HG02870 (cell line): Measurements from ENCODE around the gene ZC3H18.

ENCODE experiments used
- ATAC-seq: cut with Tn5 transposase; IDR thresholded peaks from one replicate; pipeline ENCODE4 v1.9.1; 2021; ENCODE audit warnings: mild to moderate bottlenecking, moderate library complexity; ENCODE audit not compliant: unreplicated experiment

ZC3H18 gene

DNA sequence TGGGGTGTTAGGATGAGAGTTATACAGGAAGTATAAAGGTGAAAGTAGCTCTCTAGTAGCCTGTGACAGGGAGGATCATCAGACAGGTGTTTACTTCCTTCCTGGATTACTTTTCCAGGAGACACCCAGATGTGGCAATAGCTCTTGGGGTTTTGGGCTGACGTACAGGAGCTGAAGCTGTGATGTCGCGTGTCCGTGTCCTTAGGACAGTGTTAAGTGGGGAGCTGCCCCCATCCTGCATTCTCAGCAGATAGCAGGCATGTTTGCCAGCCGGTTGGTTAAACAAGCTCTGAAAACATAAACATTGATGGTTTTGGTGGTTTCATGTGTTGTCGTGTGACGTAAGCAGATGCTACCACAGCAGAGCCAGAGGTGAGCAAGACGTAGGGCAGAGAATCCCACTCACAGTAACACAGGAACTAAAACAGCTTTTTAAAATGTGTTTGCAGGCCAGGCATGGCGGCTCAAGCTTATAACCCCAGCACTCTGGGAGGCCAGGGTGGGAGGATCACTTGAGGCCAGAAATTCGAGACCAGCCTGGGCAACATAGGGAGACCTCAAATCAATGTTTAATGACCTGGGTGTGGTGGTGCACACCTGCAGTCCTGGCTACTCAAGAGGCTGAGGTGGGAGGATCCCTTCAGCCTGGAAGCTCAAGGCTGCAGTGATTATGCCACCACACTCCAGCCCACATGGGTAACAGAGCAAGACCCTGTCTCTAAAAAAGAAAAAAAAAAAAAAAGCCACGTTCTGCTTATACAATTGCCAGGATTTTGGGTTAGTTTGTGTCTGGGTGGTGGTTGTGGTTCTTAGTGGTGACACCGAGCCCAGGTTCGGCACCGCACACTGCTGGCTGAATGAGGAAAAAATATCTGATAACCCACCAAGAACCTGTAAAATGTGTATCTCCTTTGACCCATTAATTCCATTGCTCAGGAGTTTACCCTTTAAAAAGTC is 49.9 kb downstream of the ZC3H18 start:
- ATAC-seq, result no peak

DNA sequence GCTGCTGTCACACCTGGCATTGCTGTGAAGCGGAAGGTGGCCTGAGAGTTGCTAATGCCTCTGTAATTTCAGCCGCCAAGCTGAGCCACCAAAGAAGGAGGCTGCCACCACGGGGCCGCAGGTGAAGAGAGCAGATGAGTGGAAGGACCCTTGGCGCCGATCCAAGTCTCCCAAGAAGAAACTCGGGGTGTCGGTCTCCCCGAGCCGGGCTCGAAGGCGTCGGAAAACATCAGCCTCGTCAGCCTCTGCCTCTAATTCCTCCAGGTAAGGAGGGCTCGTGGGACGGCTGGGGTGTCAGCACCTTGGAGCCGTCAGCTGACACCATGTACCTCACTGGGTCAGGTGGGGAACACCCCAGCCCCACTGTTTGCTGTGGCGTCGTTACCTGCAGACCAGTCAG is 51.9 kb downstream of the ZC3H18 start:
- ATAC-seq, result no peak

DNA sequence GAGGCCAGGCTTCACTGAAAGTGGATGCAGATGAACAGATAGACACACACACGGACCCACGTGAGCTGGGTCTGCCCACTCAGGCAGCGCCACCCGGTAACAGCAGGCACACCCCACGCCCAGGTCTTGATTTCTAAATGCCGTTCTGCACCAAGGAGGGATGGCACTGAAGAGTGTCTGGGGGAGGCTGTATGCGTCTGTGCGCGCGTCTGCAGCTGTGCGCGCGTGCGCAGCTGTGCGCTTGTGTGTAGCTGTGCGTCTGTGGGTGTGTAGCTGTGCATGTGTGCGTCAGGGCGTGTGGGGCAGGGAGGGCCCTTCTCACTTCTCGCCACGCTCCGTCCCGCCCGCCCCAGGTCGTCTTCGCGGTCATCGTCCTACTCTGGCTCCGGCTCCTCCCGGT is 52.7 kb downstream of the ZC3H18 start:
- no peak for ATAC-seq

DNA sequence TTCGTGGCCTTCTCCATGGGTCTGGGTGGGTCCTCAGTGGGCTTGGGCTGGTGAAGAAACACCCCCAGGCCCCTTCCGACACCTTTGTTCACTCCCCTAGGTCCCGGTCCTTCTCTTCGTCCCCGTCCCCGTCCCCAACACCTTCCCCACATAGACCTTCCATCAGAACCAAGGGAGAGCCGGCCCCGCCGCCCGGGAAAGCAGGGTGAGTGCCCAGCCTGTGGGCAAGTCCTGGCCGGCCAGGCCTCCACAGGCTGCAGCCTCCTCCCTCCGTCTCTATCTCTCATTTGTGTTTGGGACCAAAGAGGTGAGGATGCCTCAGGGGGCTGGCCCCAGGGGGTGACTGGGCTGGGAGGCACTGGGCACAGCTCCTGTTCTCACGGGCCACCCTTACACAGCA is 53.7 kb downstream of the ZC3H18 start:
- ATAC-seq, result no peak

DNA sequence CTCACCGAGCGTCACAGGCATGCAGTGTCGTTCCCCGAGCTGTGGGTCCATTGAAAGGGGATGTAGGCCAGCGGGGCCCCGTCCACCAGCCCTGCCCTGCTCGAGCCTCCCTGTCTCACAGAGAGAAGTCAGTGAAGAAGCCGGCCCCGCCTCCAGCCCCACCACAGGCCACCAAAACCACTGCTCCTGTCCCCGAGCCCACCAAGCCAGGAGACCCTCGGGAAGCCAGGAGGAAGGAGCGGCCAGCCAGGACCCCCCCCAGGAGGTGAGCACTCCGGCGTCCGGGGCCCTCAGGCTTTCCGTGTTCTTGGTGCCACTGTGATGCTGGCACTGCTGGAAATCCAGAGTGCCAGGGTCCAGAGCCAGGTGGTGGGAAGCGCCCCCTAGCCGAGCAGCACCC is 54.3 kb downstream of the ZC3H18 start:
- no peak for ATAC-seq

DNA sequence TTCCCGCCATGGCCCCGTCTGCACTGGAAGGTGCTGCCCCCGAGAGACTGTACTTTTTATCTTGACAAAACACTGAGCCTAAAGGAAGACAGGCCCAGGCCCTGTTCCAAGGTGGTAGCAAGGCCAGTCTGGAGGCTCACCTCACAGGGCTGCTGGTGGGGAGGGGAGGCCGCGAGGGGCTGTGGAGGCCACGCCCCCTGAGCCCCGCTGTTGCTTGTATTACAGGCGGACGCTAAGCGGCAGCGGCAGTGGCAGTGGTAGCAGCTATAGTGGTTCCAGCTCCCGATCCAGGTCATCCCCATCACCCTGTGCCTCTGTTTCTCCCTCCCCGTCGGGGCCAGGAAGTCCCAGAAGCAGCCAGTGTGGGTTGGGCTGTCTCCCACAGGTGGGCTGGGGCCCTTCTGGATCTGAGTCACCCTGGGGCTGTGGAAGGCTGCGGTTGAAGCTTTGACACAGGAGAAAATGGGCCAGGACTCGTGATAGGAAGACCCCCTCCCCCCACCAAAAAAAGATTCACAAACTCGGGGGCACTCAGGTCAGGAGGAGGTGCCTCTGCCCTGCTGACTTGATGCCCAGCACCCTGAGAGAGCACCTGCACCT is 54.9 kb downstream of the ZC3H18 start:
- ATAC-seq, result no peak

DNA sequence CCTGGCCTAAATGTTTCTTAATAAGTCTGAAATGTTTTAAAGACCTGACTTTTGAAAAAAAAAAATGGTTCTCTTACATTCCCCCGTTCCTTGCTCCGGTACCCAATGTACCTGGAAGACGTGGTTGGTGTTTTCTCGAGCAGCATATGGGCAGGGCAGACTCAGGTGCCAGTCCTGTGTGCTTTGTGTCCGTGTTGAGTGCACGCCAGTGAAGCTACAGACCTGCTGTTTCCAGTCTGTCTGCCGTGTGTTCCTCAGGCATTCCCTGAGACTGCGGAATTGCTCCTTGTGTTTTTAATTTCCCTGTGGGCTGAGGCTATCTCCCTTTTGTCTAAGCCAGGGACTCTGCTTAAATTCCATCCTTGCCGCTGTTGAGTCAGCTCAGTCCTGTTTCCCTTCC is 56.4 kb downstream of the ZC3H18 start:
- no peak for ATAC-seq

DNA sequence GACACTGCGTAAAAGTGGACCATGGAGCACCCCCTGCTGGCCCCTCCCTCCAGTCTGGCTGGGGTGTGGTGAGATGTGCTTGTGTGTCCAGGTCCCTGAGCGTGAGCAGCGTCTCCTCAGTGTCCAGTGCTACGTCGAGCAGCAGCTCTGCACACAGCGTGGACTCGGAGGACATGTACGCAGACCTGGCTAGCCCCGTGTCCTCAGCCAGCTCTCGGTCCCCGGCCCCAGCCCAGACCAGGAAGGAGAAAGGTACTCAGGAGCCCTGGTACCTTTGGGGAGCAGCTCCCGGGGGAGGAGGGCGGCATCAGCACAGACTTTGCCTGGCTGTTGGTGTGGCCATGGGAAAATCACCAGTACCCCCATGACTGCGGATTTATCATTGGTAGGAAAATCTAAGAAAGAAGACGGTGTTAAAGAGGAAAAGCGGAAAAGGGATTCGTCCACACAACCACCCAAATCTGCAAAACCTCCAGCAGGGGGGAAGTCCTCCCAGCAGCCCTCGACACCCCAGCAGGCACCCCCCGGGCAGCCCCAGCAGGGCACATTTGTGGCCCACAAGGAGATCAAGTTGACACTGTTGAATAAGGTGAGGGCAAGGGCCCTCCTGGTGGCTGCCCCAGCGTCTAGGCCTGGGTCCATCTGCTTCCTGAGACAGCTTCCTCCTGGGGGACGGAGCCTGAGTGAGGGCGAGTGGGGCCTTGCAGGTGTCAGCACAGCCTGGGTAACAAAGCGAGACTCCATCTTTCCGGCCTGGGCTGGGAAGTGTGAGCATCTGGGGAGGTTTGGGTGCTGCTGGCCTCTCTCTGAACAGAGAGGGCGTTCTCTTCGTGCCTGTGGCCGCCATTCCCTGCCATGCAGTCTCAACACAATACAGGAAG is 57.6 kb downstream of the ZC3H18 start:
- no peak for ATAC-seq

DNA sequence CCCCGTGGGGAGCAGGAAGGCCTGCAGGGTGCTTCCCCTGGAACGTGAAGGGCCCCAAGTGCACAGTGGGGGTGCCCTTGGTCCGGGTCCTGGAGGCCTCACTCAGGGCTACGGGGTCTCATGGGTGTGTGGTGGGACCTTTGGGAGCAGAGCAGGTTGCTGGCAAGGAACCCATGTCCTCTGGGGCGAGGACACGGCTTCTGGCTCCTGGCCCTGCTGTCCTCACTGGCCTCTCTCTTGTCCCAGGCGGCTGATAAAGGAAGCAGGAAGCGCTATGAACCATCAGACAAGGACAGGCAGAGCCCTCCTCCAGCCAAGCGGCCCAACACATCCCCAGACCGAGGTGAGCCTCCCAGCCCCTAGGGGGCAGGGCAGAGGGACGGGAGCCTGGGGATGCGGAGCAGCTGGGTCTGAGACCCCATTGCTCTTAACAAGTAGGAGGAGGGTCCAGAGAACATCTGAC is 58.3 kb downstream of the ZC3H18 start:
- no peak for ATAC-seq

DNA sequence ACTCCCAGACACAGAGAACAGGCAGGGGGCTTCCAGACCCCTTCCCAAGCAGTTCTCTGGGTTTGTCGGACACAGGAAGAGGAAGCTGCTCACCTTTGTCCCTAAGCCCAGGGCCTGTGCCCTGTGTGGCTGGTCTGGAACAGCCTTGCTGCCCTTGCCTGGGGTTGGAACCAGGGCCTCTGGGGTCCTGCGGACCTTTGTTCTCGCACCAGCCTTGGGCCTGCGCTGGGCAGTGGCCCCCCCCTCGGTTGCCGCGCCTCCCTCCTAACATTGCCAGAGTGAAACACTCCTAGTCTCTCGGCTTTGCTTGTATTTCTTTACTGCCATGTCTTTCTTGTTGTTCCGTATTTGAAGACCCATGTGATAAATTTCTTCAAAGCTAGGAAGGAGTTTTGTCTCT is 59.6 kb downstream of the ZC3H18 start:
- ATAC-seq, result no peak

DNA sequence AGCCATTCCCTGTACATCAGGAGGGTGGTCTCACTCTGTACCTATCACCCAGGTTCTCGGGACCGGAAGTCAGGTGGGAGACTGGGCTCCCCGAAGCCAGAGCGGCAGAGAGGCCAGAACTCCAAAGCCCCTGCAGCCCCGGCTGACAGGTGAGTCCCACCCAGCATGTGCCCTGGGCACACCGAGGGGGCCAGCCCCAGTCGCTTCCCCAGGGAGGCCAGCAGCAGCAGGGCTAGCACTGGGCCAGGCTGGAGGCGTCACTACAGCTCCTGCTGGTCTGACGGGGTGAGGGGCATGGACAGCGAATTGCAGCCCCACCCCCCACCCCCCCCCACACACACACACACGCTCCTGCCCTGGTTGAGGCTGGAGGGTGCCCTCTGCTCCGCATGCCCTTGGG is 60.2 kb downstream of the ZC3H18 start:
- ATAC-seq, result no peak

DNA sequence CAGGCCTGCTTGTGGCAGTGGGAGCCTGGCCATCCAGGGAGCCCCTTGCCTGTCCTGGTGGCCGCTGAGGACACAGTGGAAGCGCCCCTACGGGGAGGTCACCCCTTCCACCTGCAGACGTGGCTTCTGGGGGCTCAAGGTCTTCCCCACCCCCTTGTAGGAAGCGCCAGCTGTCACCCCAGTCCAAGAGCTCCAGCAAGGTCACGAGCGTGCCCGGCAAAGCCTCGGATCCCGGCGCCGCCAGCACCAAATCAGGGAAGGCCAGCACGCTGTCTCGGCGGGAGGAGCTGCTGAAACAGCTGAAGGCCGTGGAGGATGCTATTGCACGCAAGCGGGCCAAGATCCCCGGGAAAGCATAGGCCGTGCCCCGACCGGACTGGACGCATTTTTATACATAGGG is 60.7 kb downstream of the ZC3H18 start:
- no peak for ATAC-seq

DNA sequence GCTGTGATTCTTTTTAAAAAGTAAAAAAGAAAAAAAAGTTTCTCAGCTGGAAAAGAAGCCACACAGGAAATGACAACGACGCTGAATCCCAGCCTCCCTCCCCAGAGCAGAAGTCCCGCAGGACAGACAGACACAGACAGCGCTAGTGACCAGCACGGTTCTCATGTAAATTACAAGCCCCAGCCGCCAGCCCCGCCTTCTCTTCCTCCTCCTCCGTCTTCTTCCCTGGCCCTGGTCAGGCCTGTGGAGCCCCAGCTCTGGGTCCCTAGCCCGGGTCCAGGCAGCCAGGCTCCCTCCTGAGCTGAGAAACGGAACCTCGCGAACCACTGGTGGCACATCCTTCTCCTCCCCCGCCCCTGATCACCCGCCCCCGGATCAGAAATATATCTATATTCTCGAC is 61.2 kb downstream of the ZC3H18 start:
- ATAC-seq, result no peak

DNA sequence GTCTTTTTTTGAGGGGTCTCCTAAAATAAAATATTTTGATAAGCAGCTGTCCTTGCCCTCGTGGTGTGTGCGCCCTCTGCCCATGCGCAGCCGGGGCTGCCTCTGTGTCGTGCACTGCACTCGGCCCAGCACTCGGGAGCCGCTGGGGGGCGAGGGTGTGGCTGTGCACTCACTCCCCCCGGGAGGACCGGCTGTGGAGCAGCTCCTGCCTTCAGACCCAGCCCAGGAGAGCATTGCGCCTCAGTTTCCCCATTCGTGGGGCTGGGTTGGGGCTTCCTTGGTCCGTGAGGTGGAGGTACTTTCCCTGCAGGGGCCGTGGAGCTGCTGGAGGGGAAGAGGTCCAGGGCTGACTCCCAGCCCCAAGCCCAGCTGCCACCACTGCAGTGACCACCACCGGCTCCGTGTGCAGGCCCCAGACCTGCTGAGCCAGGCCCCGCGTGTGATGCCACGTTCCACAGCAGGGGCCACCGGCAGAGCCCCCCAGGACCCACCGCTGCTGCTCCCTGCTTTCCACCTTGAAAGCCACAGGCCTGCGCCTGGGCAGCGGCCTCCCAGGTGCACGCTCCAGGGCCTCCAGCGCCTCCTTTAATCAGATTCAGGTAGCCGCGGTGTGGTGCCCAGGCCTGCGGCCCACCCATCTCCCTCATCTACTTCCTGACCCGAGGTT is 61.9 kb downstream of the ZC3H18 start:
- no peak for ATAC-seq

DNA sequence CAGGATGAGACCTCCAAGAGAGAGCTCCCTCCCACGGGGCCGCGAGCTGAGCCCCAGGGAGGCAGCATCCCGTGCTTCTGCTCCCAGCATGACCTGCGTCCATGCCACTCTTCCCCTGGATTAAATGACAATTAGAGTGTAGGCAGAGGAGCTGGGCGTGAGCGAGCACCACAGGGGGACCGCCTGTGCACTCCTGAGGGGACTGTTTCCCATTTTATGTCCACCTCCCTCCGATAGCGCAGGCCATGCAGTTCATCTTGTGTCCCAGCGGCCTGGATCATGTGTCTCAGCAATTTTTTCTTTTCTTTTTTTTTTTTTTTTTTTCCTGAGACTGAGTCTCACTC is 62.4 kb downstream of the ZC3H18 start:
- ATAC-seq, result no peak

DNA sequence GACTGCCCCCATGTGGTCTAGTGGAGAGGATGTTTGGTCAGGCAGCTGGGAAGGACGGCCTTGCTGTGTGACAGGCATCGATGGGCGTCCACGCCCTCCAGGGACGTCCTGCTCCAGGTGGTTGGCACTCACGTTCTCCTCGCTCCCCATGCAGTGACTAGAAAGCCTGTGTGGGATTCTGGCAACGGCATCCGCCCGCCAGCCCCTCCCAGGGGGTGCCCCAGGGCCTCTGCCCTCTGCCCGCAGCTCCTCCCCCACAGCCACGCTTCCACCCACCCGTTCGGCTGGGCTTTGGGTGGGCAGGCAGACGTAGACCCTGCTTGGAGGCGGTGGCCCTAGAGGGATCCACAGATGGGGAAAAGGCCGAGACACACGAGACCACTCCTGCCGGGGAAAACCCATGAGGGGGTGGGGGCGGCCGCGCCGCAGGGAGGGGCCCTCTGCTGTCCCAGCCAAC is 63.5 kb downstream of the ZC3H18 start:
- peak; percentile 14 for ATAC-seq

DNA sequence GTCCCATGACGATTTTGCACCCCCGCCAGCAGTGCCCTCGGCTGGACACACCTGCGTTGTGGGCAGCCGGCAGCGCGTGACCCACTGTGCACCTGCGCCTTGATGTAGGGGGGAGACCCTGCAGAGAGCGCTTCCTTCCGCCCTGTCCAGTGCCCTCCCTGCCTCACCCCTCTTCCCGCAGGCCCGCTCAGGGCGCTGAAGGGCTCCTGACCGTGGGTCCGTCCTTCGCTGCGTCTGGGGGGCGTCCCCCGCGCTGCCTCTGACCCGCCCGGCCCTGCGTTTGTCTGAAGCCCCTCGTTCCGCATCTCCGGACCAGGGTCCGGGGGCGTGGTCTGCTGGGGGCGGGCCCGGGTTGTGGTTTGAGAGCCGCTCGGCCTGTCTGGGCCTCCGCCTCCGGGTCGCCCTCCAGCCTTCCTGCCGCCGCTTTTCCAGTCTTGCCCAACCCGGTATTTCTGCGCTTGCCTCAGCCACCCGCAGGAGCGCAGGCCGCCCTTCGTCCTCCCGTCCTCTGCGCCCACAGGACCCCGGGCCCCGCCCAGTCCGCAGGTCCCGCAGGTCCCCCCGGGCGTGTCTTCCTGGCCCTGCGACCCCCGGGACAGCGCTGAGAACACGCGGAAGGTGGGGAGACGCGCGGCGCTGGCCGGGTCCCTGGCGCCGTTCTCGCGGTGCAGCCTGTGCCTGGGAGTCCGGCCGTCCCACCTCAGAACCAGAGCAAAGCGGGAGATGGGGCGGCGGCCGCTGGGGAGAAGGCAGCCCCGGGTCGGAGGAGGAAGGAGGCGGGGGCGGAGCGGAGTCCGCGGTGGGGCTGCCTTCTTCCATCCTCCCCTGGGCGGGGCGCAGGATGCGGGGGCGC is 64.2 kb downstream of the ZC3H18 start:
- ATAC-seq, result peak; percentile 49

DNA sequence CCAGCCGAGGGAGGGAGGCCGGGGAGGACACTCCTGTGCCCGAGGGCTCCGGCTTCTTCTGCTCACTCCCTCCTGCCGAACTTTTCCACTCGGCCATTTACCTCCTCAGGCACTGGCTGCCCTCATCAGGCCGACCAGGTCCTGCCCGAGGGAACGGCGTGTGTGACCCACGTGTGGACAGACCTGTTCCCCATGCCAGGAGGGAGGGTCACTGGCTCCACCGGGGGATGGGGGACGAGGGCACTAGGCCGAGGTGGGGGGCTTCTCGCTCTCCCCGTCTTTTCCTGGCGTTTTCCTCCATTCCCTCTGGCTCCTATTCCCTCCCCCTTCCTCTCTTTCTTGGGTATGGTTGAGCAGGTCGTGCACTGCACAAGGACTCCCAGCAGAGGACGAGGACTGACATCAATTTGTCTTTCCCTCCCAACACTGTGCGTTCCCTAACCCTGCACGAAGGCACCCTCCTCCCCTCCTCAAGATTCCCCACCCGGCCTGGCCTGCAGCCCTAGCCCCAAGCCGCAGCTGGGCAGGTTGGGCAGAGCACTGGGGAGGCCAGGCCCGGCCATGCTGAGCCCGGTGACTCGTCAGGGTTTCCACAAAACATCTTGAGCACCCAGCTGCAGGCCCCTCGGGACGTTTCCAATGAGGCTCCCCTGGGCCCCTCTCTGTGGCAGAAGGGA is 64.9 kb downstream of the ZC3H18 start:
- ATAC-seq, result no peak

DNA sequence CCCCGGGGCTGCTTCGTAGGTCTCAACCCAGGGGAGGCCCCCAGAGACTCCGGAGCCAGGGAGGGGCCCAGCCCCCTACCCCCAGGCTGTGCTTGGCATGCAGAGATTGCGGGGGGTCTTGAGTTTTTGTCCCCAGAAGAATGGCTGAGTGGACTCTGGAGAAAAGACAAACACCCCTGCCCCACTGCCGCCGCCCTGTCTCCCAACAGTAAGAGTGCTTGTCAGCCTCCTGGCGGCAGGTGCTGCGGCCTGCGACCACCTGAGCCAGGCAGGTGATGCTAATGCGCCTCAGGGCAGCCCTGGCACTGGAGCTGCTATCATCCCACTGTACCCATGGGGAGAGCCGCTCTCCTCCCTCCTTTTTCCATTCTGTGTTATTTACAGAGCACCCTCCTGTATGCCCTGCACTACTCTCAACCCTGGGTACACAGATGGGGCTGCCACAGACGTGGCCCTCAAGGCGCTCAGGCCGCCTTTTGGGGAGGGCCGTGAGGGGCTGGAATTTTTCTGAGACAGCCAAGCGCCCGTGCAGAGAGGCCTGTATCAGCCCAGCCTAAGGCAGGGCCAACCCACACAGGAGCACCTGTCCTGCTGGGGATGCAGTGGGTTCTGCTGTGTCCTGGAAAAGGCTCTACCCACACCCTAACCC is 65.6 kb downstream of the ZC3H18 start:
- ATAC-seq, result no peak
